GM12878 (cell line): ENCODE measurements around the gene OGA. TPM values are rescaled to one million over a fixed set of nuclear protein-coding genes. Genes with fewer than 3 reads are reported as not detected.

Source experiments
- ATAC-seq: fragments of 200-7000 bp; cut with Tn5 transposase; 3 replicates; pipeline ENCODE4 v1.9.1; 2020; ENCODE audit warnings: mild to moderate bottlenecking, moderate library complexity
- BruUV-seq: library from RNA; stranded (reverse); fragments of 400-500 nt; replicated peaks from 2 replicates; lab custom pipeline; 2021; lab: Mats Ljungman, UMichigan
- CTCF ChIA-PET: fragments of 300-600 bp; sonication (Branson Sonifier 250); formaldehyde crosslinking; extraction: SDS; loops from one replicate; lab custom pipeline; 2021; ENCODE audit warnings: inconsistent platforms; lab: Yijun Ruan, JAX
- POLR2A ChIA-PET: fragments of 350-600 bp; formaldehyde crosslinking; extraction: SDS; loops from one replicate; lab custom pipeline; 2021; ENCODE audit warnings: inconsistent platforms; lab: Charles Lee
- RAD21 ChIA-PET: fragments of 300-600 bp; sonication (Branson Sonifier 250); formaldehyde crosslinking; loops from one replicate; lab custom pipeline; 2023; ENCODE audit warnings: antibody characterized with exemption; ENCODE audit not compliant: unreplicated experiment; lab: Charles Lee
- SMC1A ChIA-PET: fragments of 300-600 bp; sonication (Branson Sonifier 250); formaldehyde crosslinking; loops from one replicate; lab custom pipeline; 2023; ENCODE audit not compliant: unreplicated experiment, uncharacterized antibody; lab: Charles Lee
- DNase-seq: peaks from one replicate; pipeline ENCODE4 v3.0.0-alpha.2; 2011; ENCODE audit warnings: low read depth, low spot score
- FAIRE-seq: peaks from 3 replicates; lab custom pipeline; 2011; peaks lifted over from hg19 to GRCh38; lab: Jason Lieb, UNC
- H2AFZ ChIP-seq: 2 replicates; pipeline ENCODE4 v1.6.0; 2011; ENCODE audit warnings: low read depth, low read length, control low read depth; ENCODE audit not compliant: control insufficient read depth
- H3K27ac ChIP-seq: 2 replicates; pipeline ENCODE4 v1.5.1; 2011; ENCODE audit warnings: control low read depth; ENCODE audit not compliant: control insufficient read depth, insufficient read depth
- H3K27me3 ChIP-seq, 2 experiments: replicated peaks in 1 of 2; 2 replicates each; pipeline versions ENCODE4 v1.6.0 to v1.6.1; 2011; ENCODE audit warnings: low read length in 1 of 2; ENCODE audit not compliant: control insufficient read depth in 2 of 2, insufficient read depth in 2 of 2
- H3K36me3 ChIP-seq, 2 experiments: 2 replicates each; pipeline ENCODE4 v1.5.1; 2011; ENCODE audit warnings: low read length in 1 of 2; ENCODE audit not compliant: control insufficient read depth in 2 of 2, insufficient read depth in 2 of 2
- H3K4me1 ChIP-seq: 2 replicates; pipeline ENCODE4 v1.6.1; 2011; ENCODE audit warnings: mild to moderate bottlenecking, low read length, moderate library complexity, mixed read lengths; ENCODE audit not compliant: control insufficient read depth, insufficient read depth
- H3K4me2 ChIP-seq: 2 replicates; pipeline ENCODE4 v1.6.0; 2011; ENCODE audit warnings: control low read depth; ENCODE audit not compliant: control insufficient read depth, insufficient read depth
- H3K4me3 ChIP-seq: fragments of 200-600 bp; sonication (generic); 2 replicates; pipeline ENCODE4 v1.5.1; 2016
- H3K79me2 ChIP-seq: 2 replicates; pipeline ENCODE4 v1.6.0; 2011; ENCODE audit warnings: low read length; ENCODE audit not compliant: control insufficient read depth, insufficient read depth
- H3K9ac ChIP-seq: 2 replicates; pipeline ENCODE4 v1.8.0; 2011; ENCODE audit warnings: low read length, control low read depth, mixed read lengths; ENCODE audit not compliant: control insufficient read depth, insufficient read depth
- H3K9me3 ChIP-seq: replicated peaks from 3 replicates; pipeline ENCODE4 v1.5.1; 2011; ENCODE audit warnings: mild to moderate bottlenecking, low read length; ENCODE audit not compliant: control insufficient read depth, insufficient read depth
- H4K20me1 ChIP-seq: 2 replicates; pipeline ENCODE4 v1.6.0; 2011; ENCODE audit not compliant: control insufficient read depth, insufficient read depth
- BACH1 ChIP-seq: fragments of 450-650 bp; IDR thresholded peaks from 2 replicates; pipeline ENCODE4 v1.6.1; 2017; ENCODE audit warnings: mild to moderate bottlenecking, borderline replicate concordance
- CTCF ChIP-seq, 3 experiments: IDR thresholded peaks in 2 of 3; conservative IDR thresholded peaks in 1 of 3; 2 replicates each; pipeline ENCODE4 v1.5.1; 2011; ENCODE audit warnings: low read depth in 3 of 3, low read length in 3 of 3, mild to moderate bottlenecking in 3 of 3, control low read depth in 2 of 3, moderate library complexity in 2 of 3, inconsistent platforms in 1 of 3, mixed read lengths in 1 of 3; ENCODE audit not compliant: control insufficient read depth in 2 of 3, insufficient read depth in 1 of 3; ENCODE audit errors: extremely low read depth in 1 of 3
- IKZF2 ChIP-seq, 2 experiments: fragments of 450-650 bp; IDR thresholded peaks; 2 replicates each; pipeline ENCODE4 v1.6.1; 2017; ENCODE audit warnings: mild to moderate bottlenecking in 2 of 2, moderate library complexity in 2 of 2
- POLR2A ChIP-seq: IDR thresholded peaks from 2 replicates; pipeline ENCODE4 v1.6.1; 2011; ENCODE audit warnings: low read depth, mild to moderate bottlenecking, low read length
- SREBF2 ChIP-seq: IDR thresholded peaks from 2 replicates; pipeline ENCODE4 v1.6.1; 2012; ENCODE audit warnings: mild to moderate bottlenecking, low read length
- USF2 ChIP-seq: IDR thresholded peaks from 2 replicates; pipeline ENCODE4 v1.6.1; 2011; ENCODE audit warnings: low read depth, low read length, improper control_type of control experiment, borderline replicate concordance
- WRNIP1 ChIP-seq: IDR thresholded peaks from 2 replicates; pipeline ENCODE4 v1.6.1; 2011; ENCODE audit warnings: low read depth, low read length, improper control_type of control experiment, borderline replicate concordance
- ZBTB11 ChIP-seq: fragments of 450-650 bp; formaldehyde crosslinking; IDR thresholded peaks from 2 replicates; pipeline ENCODE4 v1.5.0; 2022; ENCODE audit warnings: mild to moderate bottlenecking, missing genetic modification characterization
- ZNF207 ChIP-seq: fragments of 450-650 bp; IDR thresholded peaks from 2 replicates; pipeline ENCODE4 v1.6.1; 2014; ENCODE audit warnings: antibody characterized with exemption, mild to moderate bottlenecking, borderline replicate concordance
- ZNF217 ChIP-seq: fragments of 450-650 bp; IDR thresholded peaks from 2 replicates; pipeline ENCODE4 v1.6.1; 2017; ENCODE audit warnings: antibody characterized with exemption, mild to moderate bottlenecking
- ZNF622 ChIP-seq: fragments of 450-650 bp; IDR thresholded peaks from 2 replicates; pipeline ENCODE4 v1.6.1; 2017; ENCODE audit warnings: mild to moderate bottlenecking, inconsistent platforms
- WGBS: methylation state at CpG from one replicate; pipeline ENCODE4 v1.1.6; 2016; ENCODE audit warnings: low lambda C conversion rate; ENCODE audit not compliant: insufficient replicate concordance, insufficient coverage; ENCODE audit errors: missing lambda C conversion rate; 5-methylcytosine and 5-hydroxymethylcytosine counted together
- in situ Hi-C: fragments of 300-500 bp; cut with MboI; formaldehyde crosslinking; loops from 9 replicates; pipeline ENCODE4 v1.14.3; 2018; ENCODE audit warnings: mixed read lengths
- intact Hi-C: fragments of 100-400 bp; cut with micrococcal nuclease; formaldehyde crosslinking; loops from one replicate; pipeline ENCODE4 v1.14.2; 2022; ENCODE audit not compliant: unreplicated experiment
- polyA plus RNA-seq, 11 experiments: library from polyadenylated mRNA; depleted of rRNA in 4 of 11; unstranded in 6 of 11; stranded (reverse) in 5 of 11; fragments of >200 nt; fragmentation: Nextera tagmentation in 4 of 11; fragmentation: Illumina TruSeq in 1 of 11; extraction: Ambion mirVana in 4 of 11; extraction: Trizol in 1 of 11; gene quantifications; 1 replicate in 1 of 11; 2 replicates in 10 of 11; pipeline versions ENCODE4 v1.2.1 to v1.2.3, GENCODE V29; 2011 to 2016; ENCODE audit warnings: inconsistent platforms in 2 of 11, missing spikeins in 2 of 11, low read depth in 1 of 11
- total RNA-seq, 4 experiments: library from RNA; depleted of rRNA in 3 of 4; stranded (reverse); fragments of >200 nt in 3 of 4; fragmentation: Illumina TruSeq in 1 of 4; extraction: Trizol in 1 of 4; gene quantifications; 2 replicates each; pipeline versions ENCODE4 v1.2.1 to v1.2.3, GENCODE V29; 2013 to 2021

OGA gene
- total and polyA plus RNA-seq, 10 of the 15 experiments (the other 5 are each of a cell fraction or from before 2014, with no cell fraction given): 23.0 to 145 (median 85.2) TPM

GRCh38 chr10:101752241-101752640 lies 66.0 kb downstream of the OGA start (continued):
- no peak for TF ChIP-seq CTCF (IDR thresholded peaks at IDR 0.05 in 2 of 3, conservative IDR thresholded peaks at IDR 0.05 in 1 of 3; ENCODE audit: control insufficient read depth in 2 of 3, extremely low read depth in 1 of 3, insufficient read depth in 1 of 3, low read depth in 3 of 3, low read length in 3 of 3)

- H3K4me1 ChIP-seq: no peaks in the 10 kb centered on the region
- CTCF ChIA-PET: interaction anchor here (0.6 to 1.1 kb wide), 3 partner anchors 55 to 535 kb away, joined by 3 to 4 read pairs (median 3); no protein-coding TSS in a partner anchor
- FAIRE-seq: no peak
Measured at GRCh38 chr10:101749047-101750016, 68.9 kb downstream of the OGA start.

More at GRCh38 chr10:101749047-101750016, 68.9 kb downstream of the OGA start:
- H3K27me3 ChIP-seq: no peaks in the 10 kb centered on the region; a peak in 1 of 4 replicates
- no peak overlapping the region for H3K9ac ChIP-seq
- 60% methylated on average over 19 of the region's 19 CpGs for WGBS
- no peaks in the 10 kb centered on the region for H3K79me2 ChIP-seq
- H3K27ac ChIP-seq: no peak overlapping the region
- intact Hi-C loops: no loop called here
- TF ChIP-seq SREBF2: no peak
- TF ChIP-seq WRNIP1: no peak
- TF ChIP-seq IKZF2 (IDR thresholded peaks at IDR 0.05): no peak
- no peak for TF ChIP-seq ZNF622
- TF ChIP-seq BACH1: no peak
- no peak for TF ChIP-seq ZNF217
- TF ChIP-seq ZNF207: no peak
- no peak for TF ChIP-seq CTCF (IDR thresholded peaks at IDR 0.05 in 2 of 3, conservative IDR thresholded peaks at IDR 0.05 in 1 of 3; ENCODE audit: control insufficient read depth in 2 of 3, extremely low read depth in 1 of 3, insufficient read depth in 1 of 3, low read depth in 3 of 3, low read length in 3 of 3)
- no peak for TF ChIP-seq USF2
- TF ChIP-seq POLR2A: no peak
- no peak for TF ChIP-seq ZBTB11 (CRISPR knock-in tag)
- no peaks in the 10 kb centered on the region for H3K9me3 ChIP-seq
- DNase-seq (no peak), ATAC-seq (no peak)
- in situ Hi-C loops: no loop called here
- ChIA-PET POLR2A (interaction anchor here (0.6 kb wide), 1 partner anchor 337 kb away, joined by 3 read pairs; no protein-coding TSS in a partner anchor), SMC1A (interaction anchor here (0.8 to 1.0 kb wide), 3 partner anchors 9 to 22 kb away, joined by 3 to 4 read pairs (median 4); no protein-coding TSS in a partner anchor), RAD21 (no interaction called here)
- H2AFZ ChIP-seq: no peak overlapping the region
- H3K4me3 ChIP-seq: no peak overlapping the region
- H3K36me3 ChIP-seq: no peaks in the 10 kb centered on the region
- H3K4me2 ChIP-seq: no peak overlapping the region
- no TSS peak for BruUV-seq
- H4K20me1 ChIP-seq: no peaks in the 10 kb centered on the region
